Stimulated activated CD8-positive, alpha-beta memory T cell treated with anti-CD3 and anti-CD28 coated beads, Interleukin-12 subunit alpha, Interleukin-12 subunit beta, amount 100 ng/mL, for 24 hours (primary cell): ENCODE results near the gene ARG2.

Source experiments
- DNase-seq: peaks from one replicate; pipeline ENCODE4 v3.0.0-alpha.2; 2020; ENCODE audit errors: extremely low read depth

ARG2 gene

DNA sequence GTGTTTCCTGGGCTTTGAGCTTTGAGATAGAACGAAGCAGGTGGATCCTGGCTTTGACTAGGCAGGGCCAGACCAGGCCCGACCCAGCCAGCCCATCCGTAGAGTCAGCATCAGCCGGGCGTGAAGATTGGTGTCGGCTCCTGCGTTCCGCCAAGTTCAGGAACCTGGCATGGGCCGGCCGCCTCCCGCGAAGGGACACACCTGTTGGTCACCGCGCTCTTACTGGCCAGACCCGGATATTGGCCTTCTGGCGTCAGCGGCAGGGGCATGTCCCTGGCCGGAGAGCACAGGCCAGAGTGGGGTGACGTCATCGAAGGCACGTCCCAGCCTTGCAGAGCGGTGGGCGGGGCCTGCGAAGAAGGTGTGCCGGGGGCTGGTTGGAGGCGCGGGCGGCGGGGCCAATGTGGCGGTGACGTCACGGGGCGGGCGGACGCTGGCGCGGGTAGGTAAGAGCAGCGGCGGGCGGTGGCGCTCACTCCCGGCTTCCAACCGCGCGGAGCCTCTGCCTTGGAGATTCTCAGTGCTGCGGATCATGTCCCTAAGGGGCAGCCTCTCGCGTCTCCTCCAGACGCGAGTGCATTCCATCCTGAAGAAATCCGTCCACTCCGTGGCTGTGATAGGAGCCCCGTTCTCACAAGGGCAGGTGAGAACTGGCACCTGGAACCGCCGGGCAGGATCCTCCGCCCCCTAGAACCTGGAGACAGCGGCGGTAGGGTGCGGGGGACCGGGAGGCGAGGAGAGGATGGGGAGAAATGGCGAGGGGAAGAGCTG is at the start of gene ARG2:
TSS of gene ARG2 (plus strand) at position 475 of the 771 bp plus-strand sequence. CDS start at position 533, 58 bp downstream.
- DNase-seq: peak; percentile 94

DNA sequence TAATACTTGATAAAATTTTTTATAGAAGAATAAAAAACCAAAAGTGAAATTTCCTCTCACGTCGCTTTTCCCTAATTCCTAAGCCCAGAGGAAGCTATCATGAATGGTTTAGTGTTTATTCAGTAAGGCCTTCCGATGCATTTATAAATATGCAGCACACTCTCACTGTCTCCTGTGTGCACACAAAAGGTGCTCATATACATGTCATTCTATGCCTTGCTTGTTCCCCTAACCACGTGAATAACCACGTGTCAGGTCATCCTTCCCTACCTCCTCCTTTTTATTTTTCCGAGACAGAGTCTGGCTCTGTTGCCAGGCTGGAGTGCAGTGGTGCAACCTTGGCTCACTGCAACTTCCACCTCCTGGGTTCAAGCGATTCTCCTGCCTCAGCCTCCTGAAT is 49.3 kb upstream of the ARG2 start:
- no peak for DNase-seq

DNA sequence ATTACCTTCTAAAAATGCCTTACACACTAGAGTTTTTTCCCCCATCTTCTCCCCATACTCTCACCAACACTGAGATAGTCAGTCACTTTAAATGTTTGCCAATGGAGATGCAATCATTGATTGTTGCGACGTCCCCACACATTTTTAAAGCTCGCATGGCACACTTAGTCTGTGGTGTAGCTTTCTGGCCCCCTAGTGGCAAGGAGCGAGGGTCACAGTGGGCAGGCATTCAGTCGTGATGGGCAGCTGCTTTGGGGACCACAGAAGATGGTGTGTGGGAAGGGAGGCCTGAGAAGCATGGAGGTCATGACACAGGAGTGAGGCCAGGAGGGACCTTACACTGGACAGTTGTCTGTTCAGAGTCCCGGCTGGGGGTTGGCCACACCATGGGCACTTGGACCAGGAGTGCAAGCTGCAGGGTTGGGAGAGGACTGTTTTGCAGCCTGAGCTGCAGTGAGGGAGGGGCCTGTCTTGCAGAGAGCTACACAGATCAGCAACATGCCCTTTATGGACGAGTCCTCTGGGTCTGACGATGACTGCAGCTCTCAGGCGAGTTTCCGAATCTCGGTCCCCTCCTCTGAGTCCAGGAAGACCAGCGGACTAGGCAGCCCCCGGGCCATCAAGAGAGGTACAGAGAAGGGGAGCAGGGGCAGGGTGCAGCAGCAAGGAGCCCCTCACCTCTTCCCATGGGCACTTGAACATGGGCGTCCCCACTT is 48.3 kb upstream of the ARG2 start:
- peak; percentile 33 for DNase-seq

DNA sequence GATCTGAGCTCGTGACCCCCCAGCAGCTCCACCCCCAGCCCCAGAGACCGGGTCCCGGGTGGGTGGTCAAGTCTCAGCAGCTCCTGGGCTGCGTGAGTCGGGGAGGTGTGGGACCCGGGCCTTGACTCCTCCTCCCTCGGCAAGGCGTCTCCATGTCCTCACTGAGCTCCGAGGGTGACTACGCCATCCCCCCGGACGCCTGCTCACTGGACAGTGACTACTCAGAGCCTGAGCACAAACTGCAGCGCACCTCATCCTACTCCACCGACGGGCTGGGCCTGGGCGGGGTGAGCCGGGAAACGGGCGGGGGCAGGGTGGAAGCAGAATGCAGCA is 47.8 kb upstream of the ARG2 start:
- DNase-seq: no peak

DNA sequence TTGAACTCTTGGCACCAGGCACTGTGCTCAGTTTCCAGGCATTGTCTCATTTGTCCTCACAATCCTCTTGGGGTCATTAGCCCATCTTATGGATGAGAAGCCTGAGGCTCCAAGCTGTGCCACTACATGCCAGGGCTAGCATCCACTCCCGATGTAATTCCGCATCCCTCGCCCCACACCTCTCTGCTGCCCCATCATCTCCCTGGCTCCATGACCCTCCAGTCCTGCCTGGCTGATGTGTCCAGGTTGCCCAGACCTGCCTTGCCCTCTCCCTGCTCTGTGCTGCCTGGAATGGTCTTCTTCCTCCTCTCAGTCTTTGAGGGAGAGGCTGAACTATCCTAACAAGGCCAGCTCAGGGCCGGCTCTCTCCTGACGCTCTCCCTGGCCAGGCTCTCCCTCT is 47.1 kb upstream of the ARG2 start:
- DNase-seq: no peak

DNA sequence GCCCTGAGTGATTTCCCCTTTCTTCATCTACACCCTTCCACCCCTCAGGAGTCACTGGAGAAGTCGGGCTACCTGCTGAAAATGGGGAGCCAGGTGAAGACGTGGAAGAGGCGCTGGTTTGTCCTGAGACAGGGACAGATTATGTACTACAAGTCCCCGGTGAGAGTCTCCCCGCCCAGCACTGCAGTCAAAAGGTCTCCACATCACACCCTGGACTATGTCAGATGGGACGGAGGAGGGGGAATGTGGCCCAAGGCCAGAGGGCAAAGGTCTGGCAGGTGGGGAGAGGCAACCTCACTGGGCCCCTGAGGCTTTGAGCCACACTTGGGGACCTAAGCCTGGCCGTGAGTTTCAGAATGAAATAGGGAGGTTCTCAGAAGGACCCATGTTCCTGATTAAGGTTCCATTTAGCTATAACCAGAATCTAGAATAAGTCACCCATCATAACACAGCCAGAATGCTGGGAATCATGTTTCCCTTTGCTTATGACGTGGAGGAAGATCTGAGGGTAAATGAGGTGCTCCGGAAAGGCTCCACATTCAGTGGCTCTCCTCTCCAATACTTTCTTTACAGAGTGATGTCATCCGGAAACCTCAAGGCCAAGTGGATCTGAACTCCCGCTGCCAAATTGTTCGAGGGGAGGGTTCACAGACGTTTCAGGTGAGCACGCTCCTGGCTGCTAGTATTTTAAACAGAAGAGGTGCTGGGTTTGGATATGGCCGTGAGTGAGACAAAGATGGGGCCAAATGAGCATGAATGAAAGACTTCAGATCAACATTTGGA is 46.3 kb upstream of the ARG2 start:
- DNase-seq: no peak

DNA sequence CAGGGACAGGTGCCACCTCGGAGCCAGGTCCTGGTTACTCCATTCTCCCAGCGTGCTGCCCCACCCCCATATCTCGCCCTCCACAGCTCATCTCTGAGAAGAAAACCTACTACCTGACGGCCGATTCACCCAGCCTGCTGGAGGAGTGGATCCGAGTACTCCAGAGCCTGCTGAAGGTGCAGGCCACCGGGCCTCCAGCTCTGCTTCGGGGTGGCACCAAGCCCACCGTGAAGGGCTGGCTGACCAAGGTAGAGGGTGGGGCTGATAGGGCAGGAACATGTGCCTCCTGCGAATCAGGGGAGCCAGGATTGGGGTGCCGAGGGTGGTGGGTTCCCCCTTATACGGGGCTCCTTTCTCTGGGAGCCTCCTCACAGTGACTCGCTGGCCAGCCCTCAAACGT is 45.6 kb upstream of the ARG2 start:
- no peak for DNase-seq

DNA sequence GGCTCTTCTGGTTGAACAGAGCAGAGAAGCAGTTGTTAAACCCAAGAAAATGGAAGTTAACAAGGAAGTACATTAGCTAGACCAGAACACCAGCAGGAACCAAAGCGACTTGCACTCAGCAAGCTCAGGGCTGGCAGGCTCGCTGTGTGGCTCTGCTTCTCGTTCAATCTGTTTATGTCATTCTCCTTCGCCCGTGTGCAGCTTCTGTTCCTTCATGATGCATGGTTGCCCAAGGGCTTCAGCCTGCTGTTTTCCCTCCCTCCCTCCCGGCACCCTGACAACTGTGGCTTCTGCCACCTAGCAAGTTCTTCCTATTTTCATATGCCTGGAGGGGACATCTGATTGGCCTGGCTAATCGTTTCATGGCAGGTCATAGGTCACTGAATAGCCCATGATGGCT is 44.9 kb upstream of the ARG2 start:
- no peak for DNase-seq

DNA sequence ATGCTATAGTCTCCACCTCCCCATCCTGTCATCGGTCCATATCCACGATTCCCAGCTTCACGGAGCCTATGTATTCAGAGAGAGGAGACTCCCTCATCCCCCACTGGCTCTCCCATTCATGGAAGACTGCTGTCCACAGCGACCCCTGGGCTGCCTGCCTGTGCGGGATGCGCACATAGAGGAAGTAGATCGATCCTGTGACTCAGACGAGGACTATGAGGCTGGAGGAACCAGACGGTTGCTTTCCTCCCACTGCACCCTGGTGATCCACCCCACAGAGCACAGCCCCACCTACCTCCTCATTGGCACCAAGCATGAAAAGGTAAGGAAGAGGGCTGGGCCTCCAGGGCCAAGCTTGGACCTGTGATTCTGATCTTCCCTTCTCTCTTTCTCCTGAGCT is 44.0 kb upstream of the ARG2 start:
- no peak for DNase-seq

DNA sequence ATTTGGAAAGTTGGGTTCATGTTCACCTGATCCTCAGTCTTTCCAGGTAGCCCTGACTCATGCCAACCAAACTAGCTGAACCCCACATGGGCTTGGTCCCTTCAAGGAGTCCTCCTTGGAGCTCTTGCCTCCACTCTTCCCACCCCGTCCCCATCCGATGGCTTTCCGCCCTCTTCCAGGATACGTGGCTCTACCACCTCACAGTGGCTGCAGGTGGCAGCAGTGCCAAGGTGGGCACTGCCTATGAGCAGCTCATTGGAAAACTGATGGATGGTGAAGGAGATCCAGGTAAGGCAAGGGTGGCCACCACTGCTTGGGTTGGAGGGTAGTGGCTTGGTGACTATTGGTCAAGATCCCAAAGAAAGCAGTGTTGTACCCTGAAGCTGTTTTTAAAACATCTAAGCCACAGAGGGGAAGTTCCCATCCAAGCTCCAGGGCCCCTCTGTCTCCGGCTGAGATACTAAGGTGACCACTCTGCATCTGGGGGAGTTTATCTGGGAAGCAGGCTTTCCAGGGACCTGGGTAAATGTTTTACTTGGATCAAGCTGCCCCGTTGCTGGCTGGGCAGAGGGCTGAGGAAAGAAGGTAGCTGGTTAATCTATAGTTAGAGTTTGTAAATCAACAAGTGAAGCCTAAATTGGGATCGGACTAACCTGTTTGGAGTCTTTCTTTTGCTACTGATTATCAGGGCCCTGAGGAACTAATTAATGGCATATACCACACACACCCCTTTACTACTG is 43.3 kb upstream of the ARG2 start:
- no peak for DNase-seq

DNA sequence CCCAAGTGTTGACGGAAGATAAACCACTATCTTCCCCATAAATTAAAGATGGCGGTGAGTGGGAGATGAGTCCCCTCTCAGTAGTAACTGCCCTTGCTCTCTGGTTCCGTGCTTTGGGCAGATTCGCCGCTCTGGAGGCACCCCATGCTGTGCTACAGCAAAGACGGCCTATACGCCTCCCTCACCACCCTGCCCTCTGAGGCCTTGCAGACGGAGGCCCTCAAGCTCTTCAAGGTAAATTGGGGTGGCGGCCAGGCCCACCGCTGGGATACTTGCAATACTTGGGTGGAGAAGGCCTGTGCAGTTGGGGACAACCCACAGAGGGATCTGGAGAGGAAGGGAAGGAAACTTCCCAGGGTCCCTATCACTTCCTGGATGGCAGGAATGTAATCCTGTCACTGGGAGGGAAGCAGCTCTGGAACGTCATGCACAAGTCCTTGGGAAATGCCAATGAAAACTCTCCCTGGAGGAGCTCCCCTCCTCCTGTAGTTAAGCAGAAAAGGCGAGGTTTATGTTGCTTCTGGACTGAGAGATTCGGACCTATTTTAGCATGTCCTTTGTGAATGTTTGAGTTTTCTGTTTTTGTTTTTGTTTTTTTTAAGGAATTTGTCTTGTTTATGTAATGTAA is 42.4 kb upstream of the ARG2 start:
- DNase-seq: no peak

DNA sequence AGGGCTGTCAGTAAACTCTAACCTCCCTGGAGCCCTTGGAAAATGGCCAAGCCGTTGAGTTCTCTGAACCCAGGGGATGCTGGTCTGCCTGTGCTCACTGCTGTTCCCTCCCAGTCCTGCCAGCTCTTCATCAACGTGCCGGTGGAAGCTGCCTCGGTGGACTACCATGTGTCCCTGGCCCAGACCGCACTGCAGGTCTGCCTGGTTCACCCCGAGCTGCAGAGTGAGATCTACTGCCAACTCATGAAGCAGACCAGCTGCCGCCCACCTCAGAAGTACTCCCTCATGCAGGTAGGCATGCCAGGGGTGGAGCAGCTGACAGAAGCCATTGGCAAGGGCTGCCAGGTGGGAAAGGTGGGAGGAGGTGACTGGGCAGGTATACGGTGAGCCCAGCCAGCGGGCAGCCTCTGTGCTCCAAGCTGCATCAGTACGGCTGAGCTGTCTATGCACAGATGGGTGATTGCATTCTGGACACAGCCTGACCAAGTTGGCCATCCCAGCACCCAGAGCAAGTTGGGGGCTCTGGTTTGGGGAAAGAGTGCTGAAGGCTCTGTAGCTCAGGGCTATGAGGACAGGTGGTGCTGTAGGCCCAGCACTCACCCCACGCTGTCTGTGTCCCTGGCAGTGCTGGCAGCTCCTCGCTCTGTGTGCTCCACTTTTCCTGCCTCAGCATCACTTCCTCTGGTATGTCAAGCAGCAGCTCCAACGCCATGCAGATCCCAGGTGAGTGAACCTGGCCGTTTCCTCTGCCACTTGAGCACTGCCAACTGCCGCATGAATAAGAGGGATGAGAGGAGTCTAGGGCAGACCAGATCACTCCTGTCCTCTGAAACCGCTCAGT is 41.6 kb upstream of the ARG2 start:
- DNase-seq: no peak

DNA sequence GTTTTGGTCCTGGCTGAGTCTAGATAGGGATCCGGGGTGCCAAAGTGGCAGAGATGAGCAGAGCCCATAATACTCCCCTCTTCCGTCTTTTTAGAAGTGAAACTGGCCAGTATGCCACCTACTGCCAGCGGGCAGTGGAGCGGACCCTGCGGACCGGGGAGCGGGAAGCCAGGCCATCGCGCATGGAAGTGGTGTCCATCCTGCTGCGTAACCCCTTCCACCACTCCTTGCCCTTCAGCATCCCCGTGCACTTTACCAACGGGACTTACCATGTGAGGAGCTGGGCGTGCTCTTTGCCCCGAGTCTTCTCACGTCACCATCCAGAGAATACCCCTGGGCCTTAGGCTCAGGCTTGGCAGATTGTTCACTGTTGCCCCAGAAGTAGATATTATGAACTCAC is 40.7 kb upstream of the ARG2 start:
- DNase-seq: no peak

DNA sequence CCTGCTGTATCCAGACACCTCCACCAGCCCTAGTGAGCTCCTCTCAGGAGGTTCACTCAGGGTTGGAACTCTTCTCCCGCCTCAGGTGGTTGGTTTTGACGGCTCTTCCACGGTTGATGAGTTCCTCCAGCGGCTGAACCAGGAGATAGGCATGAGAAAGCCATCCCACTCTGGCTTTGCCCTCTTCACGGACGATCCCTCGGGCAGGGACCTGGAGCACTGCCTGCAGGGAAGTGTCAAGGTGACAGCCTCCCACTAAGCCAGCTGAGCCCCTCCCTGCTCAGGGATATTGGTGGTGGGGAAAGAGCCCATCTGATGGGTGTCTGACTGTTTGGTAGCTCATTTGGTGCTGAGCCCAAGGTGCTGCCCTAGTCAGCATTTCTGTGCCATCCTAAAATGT is 40.1 kb upstream of the ARG2 start:
- no peak for DNase-seq

DNA sequence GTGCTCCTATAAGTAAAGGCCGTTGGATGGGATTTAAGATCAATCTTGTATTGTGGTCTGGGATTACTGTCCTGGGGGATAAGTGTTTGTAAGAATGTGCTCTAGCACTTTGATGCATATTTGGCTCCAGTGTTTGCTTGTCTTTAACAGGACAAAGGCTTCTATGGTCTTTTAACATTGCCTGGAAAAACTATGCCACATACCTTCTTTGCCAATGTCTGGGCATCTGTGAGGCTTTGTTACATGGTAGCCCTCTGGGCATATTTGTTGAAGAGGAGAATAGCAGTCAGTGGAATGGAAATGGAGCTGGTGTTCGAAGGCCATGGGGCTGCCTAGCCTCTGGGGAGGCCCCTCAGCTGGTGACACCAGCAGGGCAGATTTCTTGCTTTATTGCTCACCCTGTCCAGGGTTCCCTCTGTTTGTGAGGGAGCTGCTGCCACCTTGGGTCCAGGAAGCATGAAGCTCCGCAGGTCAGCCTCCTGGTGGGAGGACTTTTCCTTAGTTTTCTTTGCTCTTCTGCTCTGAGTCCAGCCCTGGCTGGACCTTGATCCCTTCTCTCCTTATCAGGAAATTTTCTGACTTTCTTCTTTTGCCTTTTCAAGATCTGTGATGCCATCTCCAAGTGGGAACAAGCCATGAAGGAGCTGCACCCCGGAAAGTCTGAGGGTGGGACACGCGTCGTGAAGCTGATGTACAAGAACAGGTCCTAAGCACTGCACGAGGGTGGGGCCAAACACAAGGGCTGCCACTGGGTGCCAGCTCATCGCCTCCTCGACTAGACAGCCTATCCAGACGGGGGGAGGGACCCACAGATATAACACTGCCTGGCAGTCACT is 39.2 kb upstream of the ARG2 start:
- no peak for DNase-seq

DNA sequence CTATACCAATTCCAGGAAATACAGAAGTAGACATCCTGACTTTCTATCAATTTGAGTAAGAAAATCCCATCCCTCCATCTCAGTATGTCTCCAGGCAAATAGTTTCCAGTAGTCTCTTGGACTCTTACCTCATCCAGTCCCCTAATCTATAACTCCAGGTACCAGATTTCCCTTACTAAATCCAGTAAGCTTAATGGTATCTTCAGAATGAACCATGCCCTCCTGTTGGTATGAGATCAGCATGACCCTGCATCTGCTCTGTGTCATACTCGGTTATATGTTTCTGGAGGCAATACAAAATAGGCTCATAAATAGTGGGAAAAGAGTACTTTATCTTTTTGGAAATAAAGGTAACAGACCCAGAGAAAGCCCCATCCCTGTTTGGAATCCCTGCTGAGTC is 38.1 kb upstream of the ARG2 start:
- no peak for DNase-seq

DNA sequence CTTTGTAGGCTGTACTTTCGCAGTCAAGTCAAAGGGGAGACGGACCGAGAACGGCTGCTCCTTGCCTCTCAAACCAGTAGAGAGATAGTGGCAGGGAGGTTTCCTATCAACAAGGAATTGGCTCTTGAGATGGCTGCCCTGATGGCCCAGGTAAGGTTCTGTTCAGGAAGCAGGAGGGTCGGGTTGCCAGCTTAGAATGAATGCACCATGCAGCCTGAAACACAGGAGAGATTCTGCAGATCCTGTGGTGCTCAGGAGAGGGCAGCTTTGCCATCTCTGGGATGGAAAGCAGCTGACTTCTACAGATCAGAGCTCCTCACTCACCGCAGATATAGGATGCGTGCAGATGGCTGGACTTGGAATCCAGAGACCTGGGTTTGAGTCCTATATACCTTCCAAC is 37.7 kb upstream of the ARG2 start:
- DNase-seq: no peak

DNA sequence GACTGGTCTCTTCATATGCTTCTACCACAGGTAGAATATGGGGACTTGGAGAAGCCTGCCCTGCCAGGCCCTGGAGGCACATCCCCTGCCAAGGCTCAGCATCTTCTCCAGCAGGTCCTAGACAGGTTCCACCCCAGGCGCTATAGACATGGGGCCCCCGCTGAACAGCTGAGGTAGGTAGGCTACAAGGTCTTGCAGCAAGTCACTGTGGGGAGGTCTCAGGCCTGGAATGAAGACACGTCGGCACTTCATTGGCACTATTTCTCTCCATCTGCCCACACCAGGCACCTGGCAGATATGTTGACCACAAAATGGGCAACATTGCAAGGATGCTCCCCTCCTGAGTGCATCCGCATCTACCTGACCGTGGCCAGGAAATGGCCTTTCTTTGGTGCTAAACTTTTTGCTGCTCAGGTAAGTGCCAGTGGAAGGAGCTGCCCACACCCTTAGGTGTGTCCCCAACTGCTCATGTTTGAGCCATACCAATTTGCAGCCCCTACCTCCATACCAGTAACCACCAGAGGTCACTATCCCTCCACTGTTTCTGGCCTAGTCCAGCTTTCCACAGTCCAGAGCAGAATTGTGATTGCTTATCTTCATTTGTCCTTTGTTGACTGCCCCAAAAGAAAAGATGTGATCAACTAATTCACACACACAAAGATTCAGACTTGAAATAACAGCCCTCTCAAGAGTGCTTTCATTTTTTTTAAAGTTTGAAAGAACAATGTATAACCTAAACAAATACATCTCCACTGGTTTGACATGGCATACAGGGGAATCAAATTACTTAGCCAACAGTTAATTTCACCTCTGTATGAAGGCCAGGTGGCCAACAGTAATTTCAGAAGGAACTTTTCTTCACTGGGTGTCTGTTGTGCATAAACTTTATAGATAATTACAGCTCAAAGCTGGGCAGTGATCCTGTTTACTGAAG is 35.7 kb upstream of the ARG2 start:
- no peak for DNase-seq

DNA sequence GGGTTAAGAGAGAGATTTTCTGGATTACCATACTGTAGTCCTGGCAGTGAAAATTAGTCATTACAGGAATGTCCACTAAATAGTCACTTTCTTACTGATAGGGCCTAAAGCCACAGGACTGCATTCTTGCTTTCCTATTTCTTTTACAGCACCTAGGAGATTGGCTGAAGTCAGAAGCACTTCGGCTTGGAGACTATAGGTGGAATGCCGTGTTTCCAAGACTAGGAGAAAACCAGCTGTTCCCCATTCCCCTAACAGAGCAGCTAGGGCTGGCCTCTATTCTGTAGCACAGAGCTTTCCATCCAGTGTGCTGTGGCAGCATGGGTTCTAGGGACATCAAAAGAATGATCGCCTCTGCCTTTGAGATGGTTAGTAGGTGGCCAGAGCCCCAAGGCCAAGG is 34.7 kb upstream of the ARG2 start:
- DNase-seq: no peak
